K562 (cell line): ENCODE measurements around the gene TOP3A. TPM values are rescaled to one million over a fixed set of nuclear protein-coding genes. Genes with fewer than 3 reads are reported as not detected.

Source experiments
- ATAC-seq: fragments of 200-7000 bp; cut with Tn5 transposase; 3 replicates; pipeline ENCODE4 v1.9.1; 2020; ENCODE audit warnings: moderate library complexity
- BruUV-seq: library from RNA; stranded (reverse); fragments of 400-500 nt; replicated peaks from 2 replicates; lab custom pipeline; 2021; lab: Mats Ljungman, UMichigan
- CTCF ChIA-PET: fragments of 300-600 bp; formaldehyde crosslinking; extraction: SDS; loops from one replicate; lab custom pipeline; 2021; ENCODE audit warnings: low intra/inter-chr PET ratio; lab: Yijun Ruan, JAX
- POLR2A ChIA-PET: fragments of 300-600, 350-650 bp; sonication (Branson Sonifier 250); formaldehyde crosslinking; extraction: SDS; loops from one replicate; lab custom pipeline; 2021; ENCODE audit warnings: antibody characterized with exemption, inconsistent platforms; lab: Yijun Ruan, JAX
- DNase-seq, 4 experiments: peaks; one replicate each; pipeline versions ENCODE4 v3.0.0 to v3.0.0-alpha.2; 2011 to 2018; ENCODE audit warnings: low spot score in 3 of 4, mixed read lengths in 3 of 4; ENCODE audit errors: extremely low read depth in 1 of 4
- FAIRE-seq: peaks from 2 replicates; lab custom pipeline; 2011; peaks lifted over from hg19 to GRCh38; lab: Jason Lieb, UNC
- H2AFZ ChIP-seq: 2 replicates; pipeline ENCODE4 v1.6.0; 2011; ENCODE audit warnings: low read depth, low read length, control low read depth, inconsistent platforms
- H3K27ac ChIP-seq: fragments of 200-600 bp; 3 replicates; pipeline ENCODE4 v1.8.0; 2011; ENCODE audit warnings: low read depth, mild to moderate bottlenecking, control low read depth, inconsistent platforms, low read length, moderate library complexity, mixed read lengths; ENCODE audit errors: extremely low read depth
- H3K27me3 ChIP-seq, 2 experiments: fragments of 300-600 bp in 1 of 2; 2 replicates in 1 of 2; 3 replicates in 1 of 2; pipeline versions ENCODE4 v1.6.0 to v1.8.0; 2011; ENCODE audit warnings: inconsistent platforms in 2 of 2, low read length in 2 of 2, mild to moderate bottlenecking in 1 of 2, mixed read lengths in 1 of 2, moderate library complexity in 1 of 2; ENCODE audit not compliant: control insufficient read depth in 2 of 2, insufficient read depth in 2 of 2
- H3K36me3 ChIP-seq: fragments of 300-600 bp; 3 replicates; pipeline ENCODE4 v1.8.0; 2011; ENCODE audit warnings: mild to moderate bottlenecking, low read length, inconsistent platforms; ENCODE audit not compliant: control insufficient read depth, insufficient read depth
- H3K4me1 ChIP-seq, 2 experiments: fragments of 200-600 bp in 1 of 2; replicated peaks in 1 of 2; 2 replicates in 1 of 2; 3 replicates in 1 of 2; pipeline versions ENCODE4 v1.5.1 to v1.8.0; 2011; ENCODE audit warnings: inconsistent platforms in 2 of 2, low read length in 2 of 2, mild to moderate bottlenecking in 1 of 2, mixed read lengths in 1 of 2, moderate library complexity in 1 of 2; ENCODE audit not compliant: control insufficient read depth in 2 of 2, insufficient read depth in 2 of 2
- H3K4me2 ChIP-seq: 2 replicates; pipeline ENCODE4 v1.6.1; 2011; ENCODE audit warnings: low read length, control low read depth, inconsistent platforms, mixed read lengths; ENCODE audit not compliant: insufficient read depth
- H3K4me3 ChIP-seq: fragments of 200-600 bp; sonication (generic), shearing (Covaris generic); 2 replicates; pipeline ENCODE4 v1.5.1; 2016; ENCODE audit warnings: control low read depth, inconsistent platforms
- H3K79me2 ChIP-seq: fragments of 200-600 bp; 3 replicates; pipeline ENCODE4 v1.8.0; 2011; ENCODE audit warnings: low read length, inconsistent platforms; ENCODE audit not compliant: control insufficient read depth, insufficient read depth
- H3K9ac ChIP-seq, 2 experiments: 2 replicates each; pipeline versions ENCODE4 v1.6.0 to v1.6.1; 2011; ENCODE audit warnings: low read depth in 2 of 2, low read length in 2 of 2, control low read depth in 1 of 2, inconsistent platforms in 1 of 2, mild to moderate bottlenecking in 1 of 2, mixed read lengths in 1 of 2; ENCODE audit not compliant: insufficient read depth in 1 of 2
- H3K9me1 ChIP-seq: one replicate; pipeline ENCODE4 v1.6.0; 2011; ENCODE audit warnings: inconsistent platforms, mild to moderate bottlenecking, low read length, moderate library complexity; ENCODE audit not compliant: control insufficient read depth, insufficient read depth
- H3K9me3 ChIP-seq: replicated peaks from 2 replicates; pipeline ENCODE4 v1.5.1; 2011; ENCODE audit warnings: low read depth, low read length, inconsistent platforms; ENCODE audit not compliant: control insufficient read depth, insufficient read depth
- H4K20me1 ChIP-seq: replicated peaks from 2 replicates; pipeline ENCODE4 v1.6.1; 2011; ENCODE audit warnings: low read length, inconsistent platforms, mixed read lengths; ENCODE audit not compliant: control insufficient read depth, insufficient read depth
- BRCA1 ChIP-seq, 2 experiments: fragments of 450-650 bp in 1 of 2; sonication (generic) in 1 of 2; formaldehyde crosslinking in 1 of 2; IDR thresholded peaks; 2 replicates each; pipeline versions ENCODE4 v1.5.0 to v1.6.1; 2017 to 2020; ENCODE audit warnings: mild to moderate bottlenecking in 1 of 2, missing genetic modification reagents in 1 of 2
- CREB1 ChIP-seq, 2 experiments: sonication (generic) in 1 of 2; formaldehyde crosslinking in 1 of 2; IDR thresholded peaks; 2 replicates each; pipeline versions ENCODE4 v1.6.1 to v1.8.0; 2012 to 2022; ENCODE audit warnings: inconsistent platforms in 1 of 2, mild to moderate bottlenecking in 1 of 2, missing genetic modification reagents in 1 of 2, moderate library complexity in 1 of 2
- ETS1 ChIP-seq: conservative IDR thresholded peaks from 2 replicates; pipeline ENCODE4 v1.6.1; 2011; ENCODE audit warnings: low read depth, mild to moderate bottlenecking, low read length; ENCODE audit not compliant: control insufficient read depth
- GABPA ChIP-seq: fragments of 200-800 bp; sonication (Bioruptor generic); conservative IDR thresholded peaks from 2 replicates; pipeline ENCODE4 v1.6.1; 2016; ENCODE audit warnings: low read depth, missing genetic modification characterization, missing compliant biosample characterization
- HCFC1 ChIP-seq: IDR thresholded peaks from 2 replicates; pipeline ENCODE4 v1.6.1; 2012; ENCODE audit warnings: low read depth, low read length, improper control_type of control experiment
- L3MBTL2 ChIP-seq: fragments of 450-650 bp; IDR thresholded peaks from 2 replicates; pipeline ENCODE4 v1.6.1; 2016; ENCODE audit warnings: mild to moderate bottlenecking, moderate library complexity
- MAZ ChIP-seq, 2 experiments: fragments of 450-650 bp in 1 of 2; sonication (generic) in 1 of 2; formaldehyde crosslinking; IDR thresholded peaks in 1 of 2; conservative IDR thresholded peaks in 1 of 2; 2 replicates each; pipeline versions ENCODE4 v1.4.0 to v1.5.0; 2020; ENCODE audit warnings: mild to moderate bottlenecking in 1 of 2, missing genetic modification reagents in 1 of 2
- NKRF ChIP-seq: fragments of 450-650 bp; IDR thresholded peaks from 2 replicates; pipeline ENCODE4 v1.6.1; 2016; ENCODE audit warnings: borderline replicate concordance
- RB1 ChIP-seq: fragments of 450-650 bp; IDR thresholded peaks from 2 replicates; pipeline ENCODE4 v1.6.1; 2017; ENCODE audit warnings: low read depth, mild to moderate bottlenecking
- SMAD1 ChIP-seq: fragments of 150-350 bp; IDR thresholded peaks from 2 replicates; pipeline ENCODE4 v1.6.1; 2014; ENCODE audit warnings: low read length, low read depth; ENCODE audit not compliant: partially characterized antibody
- SMC3 ChIP-seq: conservative IDR thresholded peaks from 2 replicates; pipeline ENCODE4 v1.6.1; 2011; ENCODE audit warnings: low read depth, low read length, improper control_type of control experiment; ENCODE audit not compliant: insufficient read depth
- ZNF143 ChIP-seq: sonication (generic); formaldehyde crosslinking; IDR thresholded peaks from 2 replicates; pipeline ENCODE4 v1.9.0; 2022; ENCODE audit warnings: mild to moderate bottlenecking, missing genetic modification reagents
- ZNF639 ChIP-seq, 2 experiments: fragments of 200-800 bp in 1 of 2; sonication (Bioruptor generic) in 1 of 2; sonication (generic) in 1 of 2; formaldehyde crosslinking in 1 of 2; IDR thresholded peaks in 1 of 2; conservative IDR thresholded peaks in 1 of 2; 2 replicates each; pipeline versions ENCODE4 v1.5.0 to v1.6.1; 2016 to 2020; ENCODE audit warnings: missing compliant biosample characterization in 1 of 2, missing genetic modification characterization in 1 of 2, missing genetic modification reagents in 1 of 2
- WGBS: fragments of 100-300 bp; shearing (Covaris generic); methylation state at CpG from one replicate; pipeline ENCODE4 v1.1.6; 2016; ENCODE audit warnings: low coverage, mixed read lengths; ENCODE audit not compliant: insufficient coverage; ENCODE audit errors: missing lambda C conversion rate; 5-methylcytosine and 5-hydroxymethylcytosine counted together
- in situ Hi-C: fragments of 300-500 bp; cut with MboI; formaldehyde crosslinking; loops from 4 replicates; pipeline ENCODE4 v1.15.0; 2018; ENCODE audit warnings: inconsistent platforms, mixed read lengths
- intact Hi-C: fragments of 100-400 bp; cut with micrococcal nuclease; formaldehyde crosslinking; loops from 2 replicates; pipeline ENCODE4 v1.14.2; 2022
- polyA plus RNA-seq, 8 experiments: library from polyadenylated mRNA; depleted of rRNA in 4 of 8; stranded (reverse) in 5 of 8; unstranded in 3 of 8; fragments of >200 nt; fragmentation: Nextera tagmentation in 2 of 8; fragmentation: Illumina TruSeq in 1 of 8; extraction: Ambion mirVana in 2 of 8; extraction: Trizol in 1 of 8; gene quantifications; 2 replicates each; pipeline versions ENCODE4 v1.2.1 to v1.2.3, GENCODE V29; 2011 to 2014; ENCODE audit warnings: inconsistent platforms in 1 of 8, missing spikeins in 1 of 8
- total RNA-seq, 7 experiments: library from RNA; depleted of rRNA in 6 of 7; stranded (reverse); fragments of >200 nt in 6 of 7; fragmentation: Illumina TruSeq in 2 of 7; extraction: Trizol in 2 of 7; gene quantifications; 2 replicates each; pipeline versions ENCODE4 v1.2.1 to v1.2.3, GENCODE V29; 2011 to 2021; ENCODE audit warnings: low replicate concordance in 1 of 7

TOP3A gene
- total and polyA plus RNA-seq, 9 of the 15 experiments (the other 6 are each of a cell fraction or from before 2014, with no cell fraction given), result 5.2 to 49.7 (median 24.7) TPM

- TF ChIP-seq NKRF, result peak; percentile 37; the same call in 1 of the 2 replicates
These were observed 89.0 kb downstream of the TOP3A start (continued) for GRCh38 chr17:18225642-18226283.

- H3K9me3 ChIP-seq, result no peaks in the 10 kb centered on the region
- H4K20me1 ChIP-seq, result no peaks in the 10 kb centered on the region
- peak; percentile 95 to 97 (median 96) for DNase-seq
- H3K4me3 ChIP-seq, result peak within 1 kb of the TSS; percentile 65
- no peak for FAIRE-seq
- peak; percentile 98 for ATAC-seq
- ChIA-PET CTCF (no interaction called here), POLR2A (no interaction called here)
- in situ Hi-C loops (no loop called here), intact Hi-C loops (no loop called here)
- peak within 1 kb of the TSS; percentile 48; the same call in 2 of the 3 replicates for H3K27ac ChIP-seq
- H2AFZ ChIP-seq, result peak within 1 kb of the TSS; percentile 98
- H3K4me2 ChIP-seq, result peak within 1 kb of the TSS; percentile 85
- H3K4me1 ChIP-seq, result peaks cover 4 to 37% of the 10 kb centered on the region in 2 experiments; a peak in 3 of 5 replicates
- no peaks in the 10 kb centered on the region for H3K36me3 ChIP-seq
- peak within 1 kb of the TSS; percentile 73 to 92 for H3K9ac ChIP-seq
- H3K27me3 ChIP-seq, result no peaks in the 10 kb centered on the region
- BruUV-seq, result no TSS peak
- WGBS, result 6% methylated on average over 7 of the region's 60 CpGs
- peaks cover 3% of the 10 kb centered on the region for H3K9me1 ChIP-seq
- peaks cover 8% of the 10 kb centered on the region; the same call in 2 of the 3 replicates for H3K79me2 ChIP-seq
- TF ChIP-seq CREB1 (IDR thresholded peaks at IDR 0.05), result peak; percentile 66; the same call in 1 of the 2 replicates
- TF ChIP-seq CREB1 (CRISPR knock-in tag; IDR thresholded peaks at IDR 0.05), result peak; percentile 24; the same call in 1 of the 2 replicates
- no peak for TF ChIP-seq BRCA1 (IDR thresholded peaks at IDR 0.05)
- no peak for TF ChIP-seq BRCA1 (CRISPR knock-in tag; IDR thresholded peaks at IDR 0.05)
- peak; percentile 49 for TF ChIP-seq GABPA (tag)
- peak; percentile 91 for TF ChIP-seq HCFC1
- TF ChIP-seq ETS1, result peak; percentile 88
- peak; percentile 35; the same call in 1 of the 2 replicates for TF ChIP-seq L3MBTL2
- peak in 1 of 2 experiments; percentile 62; a peak in 1 of 4 replicates for TF ChIP-seq ZNF639 (CRISPR knock-in tag; conservative IDR thresholded peaks at IDR 0.05 in 1 of 2, IDR thresholded peaks at IDR 0.05 in 1 of 2)
- TF ChIP-seq SMAD1, result no peak
- TF ChIP-seq SMC3, result no peak
- peak in 1 of 2 experiments; percentile 29; a peak in 1 of 4 replicates for TF ChIP-seq MAZ (CRISPR knock-in tag; conservative IDR thresholded peaks at IDR 0.05 in 1 of 2, IDR thresholded peaks at IDR 0.05 in 1 of 2)
- TF ChIP-seq RB1, result peak; percentile 63; the same call in 1 of the 2 replicates
- peak; percentile 87 for TF ChIP-seq ZNF143 (CRISPR knock-in tag)
These were observed 89.6 kb downstream of the TOP3A start, which contains the start of gene LLGL1 for GRCh38 chr17:18225121-18225641. Gene LLGL1, plus strand, starts transcription at chr17:18225635. Its CDS starts 48 bp downstream, at chr17:18225683.
